Stimulated activated memory B cell treated with anti-CD40 and anti-IgM and Interleukin-4, amounts not matched to agents 10 μg/mL and 1 μg/mL and 100 μg/mL, for 72 hours (primary cell): ENCODE results near the gene ZNF655.
A peak's percentile ranks its signal among the peaks of the same experiment; 100 is the strongest.

Source experiments
- ATAC-seq: fragments of 150-1000 bp; cut with Tn5 transposase; 2 replicates; pipeline ENCODE4 v1.10.0; 2021
- H3K27ac Mint-ChIP-seq: one replicate; pipeline ENCODE4 v1.8.0; 2022; ENCODE audit warnings: mild to moderate bottlenecking, mixed read lengths
- H3K27me3 Mint-ChIP-seq: one replicate; pipeline ENCODE4 v1.8.0; 2022; ENCODE audit warnings: mixed read lengths
- H3K36me3 Mint-ChIP-seq: one replicate; pipeline ENCODE4 v1.8.0; 2022; ENCODE audit warnings: mixed read lengths
- H3K4me1 Mint-ChIP-seq: one replicate; pipeline ENCODE4 v1.8.0; 2022; ENCODE audit warnings: mixed read lengths
- H3K4me3 Mint-ChIP-seq: one replicate; pipeline ENCODE4 v1.8.0; 2022; ENCODE audit warnings: mild to moderate bottlenecking, moderate library complexity, mixed read lengths
- H3K9me3 Mint-ChIP-seq: one replicate; pipeline ENCODE4 v1.8.0; 2022; ENCODE audit warnings: mixed read lengths

ZNF655 gene

DNA sequence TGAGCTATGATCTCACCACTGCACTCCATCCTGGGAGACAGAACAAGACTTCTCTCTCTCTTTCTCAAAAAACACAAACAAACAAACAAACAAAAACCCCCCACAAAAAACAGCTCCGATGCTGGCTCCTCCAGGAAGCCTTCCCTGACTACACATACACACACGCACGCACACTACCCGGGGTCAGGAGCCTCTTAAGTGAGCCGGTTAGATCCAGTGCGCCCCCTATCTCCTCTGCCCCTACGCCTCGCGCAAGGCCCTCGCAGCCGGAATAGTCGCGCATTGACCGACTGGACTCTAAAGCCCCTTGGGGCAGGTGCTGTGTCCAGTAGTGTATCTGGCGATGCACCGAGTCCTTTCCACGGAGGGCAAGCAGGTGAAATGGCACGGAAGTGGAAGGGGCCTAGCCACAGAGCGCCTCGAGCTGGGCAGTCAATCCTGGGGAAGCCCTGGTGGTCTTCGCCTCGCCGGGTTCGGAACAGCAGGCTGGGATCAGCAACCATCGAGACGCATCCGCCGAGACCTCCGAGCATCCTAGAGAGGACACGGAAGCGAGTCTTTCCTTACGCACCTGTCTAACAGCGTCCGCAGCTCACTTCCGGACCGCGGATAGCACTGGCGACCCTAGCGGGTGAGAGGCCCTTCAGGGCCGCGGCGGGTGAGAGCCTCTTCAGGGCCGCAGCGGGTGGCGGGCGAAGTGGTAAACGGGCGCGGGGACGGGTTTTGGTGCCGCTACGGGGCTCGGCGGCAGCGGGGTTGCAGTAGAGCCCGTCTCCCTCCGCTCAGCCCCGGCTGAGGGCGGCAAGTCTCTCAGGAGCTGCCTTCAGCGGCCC lies 58.1 kb downstream of the ZNF655 start, which contains the start of gene ZSCAN25:
TSS of gene ZSCAN25 (plus strand) at position 588 of the 833 bp plus-strand sequence. CDS start 2,661 bp downstream, outside the sequence.
- Mint-ChIP-seq H3K27ac (peak within 1 kb of the TSS; percentile 96), H3K9me3 (no peaks in the 10 kb centered on the region), H3K4me1 (peaks cover 44% of the 10 kb centered on the region), H3K27me3 (no peaks in the 10 kb centered on the region), H3K36me3 (peaks cover 29% of the 10 kb centered on the region), H3K4me3 (peak within 1 kb of the TSS; percentile 98)
- peak; percentile 98 for ATAC-seq

DNA sequence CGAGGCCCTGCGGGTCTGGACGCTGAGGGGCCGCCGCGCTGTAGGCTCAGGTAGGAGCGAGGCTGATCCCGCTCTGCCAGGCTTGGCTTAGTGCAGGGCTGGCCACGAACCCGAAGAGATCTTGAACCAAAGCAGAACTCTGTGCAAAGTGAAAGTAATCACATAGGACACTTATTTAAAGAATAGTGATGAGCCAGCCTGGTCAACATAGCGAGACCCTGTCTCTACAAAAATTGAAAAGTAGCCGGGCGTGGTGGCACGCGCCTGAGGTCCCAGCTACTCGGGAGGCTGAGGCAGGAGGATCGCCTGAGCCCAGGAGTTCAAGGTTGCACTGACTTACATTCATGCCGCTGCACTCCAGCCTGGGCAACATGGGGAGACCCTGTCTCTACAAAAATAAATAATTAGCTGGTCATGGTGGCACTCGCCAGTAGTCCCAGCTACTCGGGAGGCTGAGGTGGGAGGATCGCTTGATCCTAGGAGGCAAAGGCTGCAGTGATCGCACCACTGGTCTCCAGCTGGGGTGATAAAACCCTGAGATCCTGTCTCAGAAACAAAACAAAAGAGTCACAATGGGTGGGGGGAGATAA lies 58.8 kb downstream of the ZNF655 start:
- no peak for ATAC-seq
- Mint-ChIP-seq H3K36me3 (peaks cover 36% of the 10 kb centered on the region), H3K9me3 (no peaks in the 10 kb centered on the region), H3K27ac (peak overlapping the region; percentile 96), H3K27me3 (no peaks in the 10 kb centered on the region), H3K4me3 (peak overlapping the region; percentile 98), H3K4me1 (peaks cover 44% of the 10 kb centered on the region)

DNA sequence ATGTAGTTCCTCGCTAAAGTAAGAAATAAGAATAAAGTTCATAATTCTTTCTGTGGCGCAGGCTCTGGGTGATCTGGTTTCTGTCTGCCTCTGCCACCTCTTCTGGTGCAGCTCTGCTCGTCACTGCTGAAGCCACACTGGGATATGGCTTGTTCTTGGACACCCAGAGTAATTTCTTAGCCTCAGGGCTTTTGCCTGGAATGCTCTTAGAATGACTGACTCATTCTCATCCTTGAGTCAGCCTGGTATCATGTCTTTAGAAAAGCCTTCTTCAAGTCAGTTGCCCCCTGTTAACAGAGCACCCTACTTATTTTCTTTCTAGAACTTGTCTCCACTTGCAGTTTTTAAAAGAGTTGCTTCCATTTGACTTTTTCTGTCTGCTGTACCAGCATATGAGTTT lies 60.3 kb downstream of the ZNF655 start:
- no peak overlapping the region for H3K27ac Mint-ChIP-seq
- no peak overlapping the region for H3K4me3 Mint-ChIP-seq
- no peaks in the 10 kb centered on the region for H3K27me3 Mint-ChIP-seq
- H3K36me3 Mint-ChIP-seq = peaks cover 48% of the 10 kb centered on the region
- peaks cover 51% of the 10 kb centered on the region for H3K4me1 Mint-ChIP-seq
- H3K9me3 Mint-ChIP-seq = no peaks in the 10 kb centered on the region
- ATAC-seq = no peak

DNA sequence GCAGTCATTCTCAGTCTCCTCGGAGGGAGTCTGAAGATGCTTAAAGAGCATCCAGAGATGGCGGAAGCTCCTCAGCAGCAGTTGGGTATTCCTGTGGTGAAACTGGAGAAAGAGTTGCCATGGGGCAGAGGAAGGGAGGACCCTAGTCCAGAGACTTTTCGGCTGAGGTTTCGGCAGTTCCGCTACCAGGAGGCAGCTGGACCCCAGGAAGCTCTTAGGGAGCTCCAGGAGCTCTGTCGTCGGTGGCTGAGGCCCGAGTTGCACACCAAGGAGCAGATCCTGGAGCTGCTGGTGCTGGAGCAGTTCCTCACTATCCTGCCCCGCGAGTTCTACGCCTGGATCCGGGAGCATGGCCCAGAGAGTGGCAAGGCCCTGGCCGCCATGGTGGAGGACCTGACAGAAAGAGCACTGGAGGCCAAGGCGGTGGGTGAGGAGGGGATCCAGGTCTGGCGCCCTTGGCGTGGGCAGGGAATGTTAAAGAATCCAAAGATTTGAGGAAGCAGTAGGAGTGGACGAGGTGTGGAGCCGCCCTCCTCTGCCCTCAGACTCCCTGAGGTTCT lies 61.2 kb downstream of the ZNF655 start:
- Mint-ChIP-seq H3K4me3 (no peak overlapping the region), H3K36me3 (peaks cover 58% of the 10 kb centered on the region), H3K9me3 (no peaks in the 10 kb centered on the region), H3K27ac (no peak overlapping the region), H3K27me3 (no peaks in the 10 kb centered on the region), H3K4me1 (peaks cover 51% of the 10 kb centered on the region)
- ATAC-seq = no peak

DNA sequence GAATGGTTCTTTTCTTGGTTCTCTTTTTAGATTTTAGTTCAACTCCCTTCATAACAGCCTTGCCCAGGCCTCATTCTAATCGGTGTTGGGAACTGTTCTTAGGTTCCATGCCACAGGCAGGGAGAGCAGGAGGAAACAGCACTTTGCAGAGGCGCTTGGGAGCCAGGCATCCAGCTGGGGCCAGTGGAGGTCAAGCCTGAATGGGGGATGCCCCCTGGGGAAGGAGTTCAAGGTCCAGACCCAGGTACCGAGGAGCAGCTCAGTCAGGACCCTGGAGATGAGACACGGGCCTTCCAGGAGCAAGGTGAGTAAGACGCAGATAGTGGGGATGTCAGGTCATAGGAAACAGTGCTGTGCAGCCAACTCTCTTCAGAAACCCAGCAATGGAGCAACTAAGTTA lies 62.8 kb downstream of the ZNF655 start:
- Mint-ChIP-seq H3K27ac (no peak overlapping the region), H3K4me1 (peaks cover 53% of the 10 kb centered on the region), H3K4me3 (no peak overlapping the region), H3K9me3 (no peaks in the 10 kb centered on the region), H3K27me3 (no peaks in the 10 kb centered on the region), H3K36me3 (peaks cover 73% of the 10 kb centered on the region)
- no peak for ATAC-seq

DNA sequence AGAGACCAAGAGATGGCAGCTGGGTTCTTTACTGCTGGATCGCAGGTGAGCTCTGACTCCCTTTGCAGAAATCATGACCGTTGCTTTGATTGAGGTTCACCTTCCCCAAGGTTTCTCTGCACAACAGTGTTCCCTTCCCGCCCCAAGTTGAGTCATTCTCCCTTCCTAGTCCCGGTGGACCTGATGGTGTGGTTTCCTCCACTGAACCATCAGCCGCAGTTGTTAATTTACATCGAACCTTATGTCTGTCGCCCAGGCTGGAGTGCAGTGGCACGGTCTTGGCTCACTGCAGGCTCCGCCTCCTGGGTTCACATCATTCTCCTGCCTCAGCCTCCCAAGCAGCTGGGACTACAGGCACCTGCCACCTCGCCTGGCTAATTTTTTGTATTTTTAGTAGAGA lies 64.2 kb downstream of the ZNF655 start:
- no peak for ATAC-seq
- Mint-ChIP-seq H3K4me3 (no peak overlapping the region), H3K36me3 (peaks cover 76% of the 10 kb centered on the region), H3K27ac (no peak overlapping the region), H3K4me1 (peaks cover 43% of the 10 kb centered on the region), H3K9me3 (no peaks in the 10 kb centered on the region), H3K27me3 (no peaks in the 10 kb centered on the region)

DNA sequence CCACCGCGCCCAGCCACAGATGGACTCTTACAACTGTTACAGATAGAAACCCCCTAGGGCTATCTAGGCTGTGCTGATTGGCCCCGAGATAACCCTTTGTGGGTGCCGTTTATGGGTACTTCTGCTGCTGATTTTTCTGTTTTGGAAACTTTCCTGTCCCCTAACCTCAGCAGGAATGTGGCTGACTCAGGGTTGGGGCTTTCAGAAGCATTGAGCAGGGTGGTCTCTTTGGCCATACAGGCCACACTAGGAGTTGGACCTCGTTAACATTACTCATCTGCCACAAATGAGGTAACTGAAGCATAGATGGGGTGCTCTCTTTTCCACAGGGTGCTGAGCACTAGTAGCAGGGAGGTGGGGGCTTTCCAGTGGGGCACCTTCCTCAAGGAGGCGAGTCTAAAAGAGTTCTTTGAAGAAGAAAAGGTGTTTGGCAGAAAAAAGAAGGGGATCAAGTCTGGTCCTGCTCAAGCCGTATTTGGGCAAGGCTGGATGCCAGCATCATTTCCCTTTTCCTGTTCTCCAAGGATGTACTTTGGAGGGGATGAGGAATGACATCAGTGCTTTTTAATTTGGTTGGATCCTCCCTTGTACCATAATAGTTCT lies 64.8 kb downstream of the ZNF655 start:
- no peak for ATAC-seq
- Mint-ChIP-seq H3K27ac (no peak overlapping the region), H3K4me3 (no peak overlapping the region), H3K9me3 (no peaks in the 10 kb centered on the region), H3K36me3 (peaks cover 81% of the 10 kb centered on the region), H3K4me1 (peaks cover 37% of the 10 kb centered on the region), H3K27me3 (no peaks in the 10 kb centered on the region)

DNA sequence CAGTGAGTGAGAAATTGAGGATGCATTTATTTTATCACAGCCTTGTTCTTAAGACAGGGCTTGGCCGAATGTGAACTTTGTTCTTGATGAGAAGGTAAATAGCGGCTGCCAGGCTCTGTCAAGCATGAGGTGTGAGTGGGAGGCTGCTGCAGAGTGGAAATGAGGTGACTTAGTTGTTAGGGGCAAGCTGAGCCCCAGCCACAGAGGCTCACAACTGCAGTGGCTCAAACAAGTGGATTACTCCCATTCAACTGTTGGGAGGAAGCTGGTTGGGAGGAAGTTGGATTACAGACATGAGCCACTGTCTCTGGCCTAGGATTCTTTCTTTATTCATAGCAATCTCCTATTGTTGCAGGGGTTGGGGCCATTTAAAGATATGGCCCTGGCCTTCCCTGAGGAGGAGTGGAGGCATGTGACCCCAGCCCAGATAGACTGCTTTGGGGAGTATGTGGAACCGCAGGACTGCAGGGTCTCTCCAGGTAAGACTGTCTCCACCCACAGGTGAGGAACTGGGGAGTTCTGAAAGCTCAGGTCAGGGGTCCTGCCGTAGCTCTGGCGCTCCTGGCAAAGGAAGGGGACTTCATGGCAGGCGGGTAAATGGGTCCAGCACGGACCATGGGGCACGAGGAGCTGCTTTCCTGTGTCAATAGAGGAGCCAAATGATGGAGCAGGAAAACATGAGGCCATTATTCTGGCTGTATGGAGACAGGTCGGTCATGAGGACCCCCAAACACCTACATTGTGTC lies 65.4 kb downstream of the ZNF655 start:
- no peaks in the 10 kb centered on the region for H3K27me3 Mint-ChIP-seq
- no peak overlapping the region for H3K27ac Mint-ChIP-seq
- H3K9me3 Mint-ChIP-seq = no peaks in the 10 kb centered on the region
- peaks cover 31% of the 10 kb centered on the region for H3K4me1 Mint-ChIP-seq
- no peak for ATAC-seq
- H3K36me3 Mint-ChIP-seq = peaks cover 85% of the 10 kb centered on the region
- H3K4me3 Mint-ChIP-seq = no peak overlapping the region

DNA sequence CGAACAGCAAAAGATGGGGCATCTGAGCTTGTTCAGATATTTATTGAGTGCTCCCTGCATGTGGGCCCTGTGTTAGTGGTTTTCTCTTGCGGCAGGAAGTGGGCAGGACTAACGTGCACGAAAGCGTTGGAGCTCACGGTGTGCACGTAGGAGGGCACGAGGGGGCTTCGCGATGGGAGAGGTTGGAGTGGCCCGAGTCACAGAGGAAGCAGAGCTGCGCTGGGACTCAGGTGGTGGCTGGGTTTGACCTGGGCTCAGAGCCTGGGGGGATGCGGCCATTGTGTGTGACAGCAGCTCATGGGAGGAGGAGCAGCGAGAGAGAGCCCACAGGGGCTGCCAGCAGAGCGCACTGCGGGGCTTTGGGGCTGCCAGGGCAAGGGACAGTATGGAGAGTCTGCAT lies 66.0 kb downstream of the ZNF655 start:
- ATAC-seq = no peak
- Mint-ChIP-seq H3K9me3 (no peaks in the 10 kb centered on the region), H3K4me1 (peaks cover 25% of the 10 kb centered on the region), H3K4me3 (no peak overlapping the region), H3K27me3 (no peaks in the 10 kb centered on the region), H3K27ac (peak overlapping the region; percentile 12), H3K36me3 (peaks cover 85% of the 10 kb centered on the region)

DNA sequence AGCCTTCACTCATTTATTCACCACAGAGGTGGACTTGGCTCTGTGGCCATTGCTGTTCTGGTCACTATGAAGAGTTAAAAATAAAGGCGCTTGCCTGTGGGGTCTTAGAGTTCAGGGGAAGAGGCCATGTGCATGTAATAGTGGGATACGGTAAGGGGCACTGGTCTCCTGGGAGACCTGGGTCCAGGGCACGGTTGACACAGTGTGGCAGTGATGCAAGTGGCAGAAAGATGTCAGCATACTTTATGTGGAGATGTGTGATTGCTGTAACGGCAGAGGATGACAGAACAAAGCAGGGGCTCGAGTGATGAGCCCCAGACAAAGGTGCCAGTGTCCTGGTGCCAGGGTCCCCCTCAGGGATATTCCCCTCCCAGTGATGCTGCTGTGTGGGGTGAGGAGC lies 66.9 kb downstream of the ZNF655 start:
- Mint-ChIP-seq H3K4me3 (no peak overlapping the region), H3K36me3 (peaks cover 83% of the 10 kb centered on the region)

DNA sequence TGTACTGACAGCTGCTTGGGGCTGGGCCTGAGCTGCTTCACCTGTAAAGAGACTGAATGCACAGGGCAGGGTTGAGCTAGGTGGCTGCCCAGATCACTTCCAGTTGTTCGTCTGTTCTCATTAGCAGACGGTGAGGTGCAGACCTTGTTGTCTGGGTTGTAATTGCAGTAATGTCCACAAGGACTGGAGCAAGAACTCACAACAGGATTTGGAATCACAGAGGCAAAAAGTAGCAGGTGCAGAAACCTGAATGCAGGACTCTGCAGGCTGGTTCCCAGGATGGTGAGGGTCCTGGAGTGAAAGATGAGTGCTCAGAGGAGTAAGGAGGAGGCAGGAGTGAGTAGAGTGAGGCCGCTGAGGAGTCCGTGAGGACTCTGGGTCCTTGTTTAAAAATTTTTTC lies 67.5 kb downstream of the ZNF655 start:
- Mint-ChIP-seq H3K27me3 (no peaks in the 10 kb centered on the region), H3K9me3 (no peaks in the 10 kb centered on the region), H3K36me3 (peaks cover 83% of the 10 kb centered on the region), H3K4me3 (no peak overlapping the region), H3K27ac (no peak overlapping the region), H3K4me1 (peaks cover 20% of the 10 kb centered on the region)
- no peak for ATAC-seq

More for the DNA sequence above, 66.9 kb downstream of the ZNF655 start:
- no peak for ATAC-seq
- H3K9me3 Mint-ChIP-seq = no peaks in the 10 kb centered on the region
- H3K4me1 Mint-ChIP-seq = peaks cover 20% of the 10 kb centered on the region
- H3K27ac Mint-ChIP-seq = no peak overlapping the region
- no peaks in the 10 kb centered on the region for H3K27me3 Mint-ChIP-seq
